GM21717 (cell line): ENCODE data around the gene HMX2.

Experiments
- ATAC-seq: cut with Tn5 transposase; IDR thresholded peaks from one replicate; pipeline ENCODE4 v1.9.1; 2021; ENCODE audit warnings: mild to moderate bottlenecking, moderate library complexity; ENCODE audit not compliant: unreplicated experiment

Gene HMX2, protein sequence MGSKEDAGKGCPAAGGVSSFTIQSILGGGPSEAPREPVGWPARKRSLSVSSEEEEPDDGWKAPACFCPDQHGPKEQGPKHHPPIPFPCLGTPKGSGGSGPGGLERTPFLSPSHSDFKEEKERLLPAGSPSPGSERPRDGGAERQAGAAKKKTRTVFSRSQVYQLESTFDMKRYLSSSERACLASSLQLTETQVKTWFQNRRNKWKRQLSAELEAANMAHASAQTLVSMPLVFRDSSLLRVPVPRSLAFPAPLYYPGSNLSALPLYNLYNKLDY

DNA sequence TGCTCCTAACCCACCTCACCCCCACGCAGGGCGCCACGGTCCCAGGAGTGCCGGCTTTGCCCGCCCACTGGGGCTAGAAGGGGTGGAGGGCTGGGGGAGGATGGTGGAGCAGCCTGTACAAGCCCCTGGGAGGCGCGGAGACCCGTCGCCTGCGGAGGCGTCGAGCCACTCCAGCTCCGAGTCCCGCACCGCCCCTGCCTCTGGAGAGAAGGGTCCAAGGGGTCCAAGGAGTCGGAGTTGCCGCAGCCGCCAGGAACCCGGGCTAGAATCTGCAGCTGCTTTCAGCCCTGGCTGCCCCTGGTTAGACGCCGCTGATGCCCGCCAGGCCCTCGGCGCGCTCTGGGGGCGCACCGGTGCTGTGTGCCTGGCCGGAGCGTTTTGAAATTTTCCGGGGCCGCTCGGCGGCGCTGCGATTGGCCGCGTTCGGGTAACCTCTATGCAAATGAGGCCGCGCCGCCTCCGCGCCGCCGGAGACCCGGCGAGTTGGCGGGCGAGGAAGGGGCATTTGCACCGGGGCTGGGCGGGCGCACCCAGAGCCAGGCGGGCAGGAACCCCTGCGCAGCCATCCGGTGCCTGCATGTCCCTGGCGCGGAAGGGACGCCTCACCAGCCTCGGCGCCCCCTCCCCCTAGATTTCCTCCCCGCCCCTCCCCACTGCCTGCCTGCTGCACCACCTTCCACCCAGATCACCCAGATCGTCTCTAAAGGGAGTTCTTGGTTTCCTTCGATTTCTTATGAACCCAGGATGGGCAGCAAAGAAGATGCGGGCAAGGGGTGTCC is at the start of gene HMX2:
HMX2 (plus strand) TSS at position 502 of the 779 bp plus-strand sequence; CDS start at position 745, 243 bp downstream.
- no peak for ATAC-seq

DNA sequence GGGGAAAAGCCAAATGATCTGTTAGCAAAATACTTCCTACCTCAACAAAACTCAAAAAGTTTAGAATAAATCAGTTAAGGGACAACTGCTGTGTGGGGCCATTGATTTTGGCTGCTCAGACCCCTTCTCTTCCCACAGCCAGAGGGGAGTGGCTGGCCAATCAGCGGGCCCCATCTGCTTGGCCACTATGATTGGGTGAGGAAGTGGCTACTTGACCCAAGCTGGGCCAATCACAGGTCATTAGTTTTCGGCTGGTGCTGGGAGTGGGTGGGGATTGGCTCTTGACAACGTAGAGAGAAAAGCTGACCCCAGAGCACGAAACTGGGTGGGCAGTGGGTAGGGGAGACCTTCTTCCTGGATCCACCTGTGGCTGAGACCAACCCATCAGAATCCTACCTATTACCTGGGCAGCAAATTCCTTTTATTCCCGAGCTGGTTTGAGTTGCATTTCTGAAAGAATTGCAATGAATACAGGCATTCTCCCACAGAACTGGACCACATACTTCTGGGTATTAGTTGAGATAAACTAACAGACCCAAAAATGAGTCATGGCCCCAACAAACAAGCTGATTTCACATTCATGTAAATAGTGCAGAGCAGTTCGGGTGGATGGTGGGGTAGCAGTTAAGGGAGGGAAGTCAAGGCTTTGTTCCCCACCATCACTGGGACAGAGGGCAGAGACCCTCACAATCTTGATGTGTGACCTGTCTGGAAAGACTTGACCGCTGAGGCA is 47.7 kb upstream of the HMX2 start:
- ATAC-seq, result no peak

DNA sequence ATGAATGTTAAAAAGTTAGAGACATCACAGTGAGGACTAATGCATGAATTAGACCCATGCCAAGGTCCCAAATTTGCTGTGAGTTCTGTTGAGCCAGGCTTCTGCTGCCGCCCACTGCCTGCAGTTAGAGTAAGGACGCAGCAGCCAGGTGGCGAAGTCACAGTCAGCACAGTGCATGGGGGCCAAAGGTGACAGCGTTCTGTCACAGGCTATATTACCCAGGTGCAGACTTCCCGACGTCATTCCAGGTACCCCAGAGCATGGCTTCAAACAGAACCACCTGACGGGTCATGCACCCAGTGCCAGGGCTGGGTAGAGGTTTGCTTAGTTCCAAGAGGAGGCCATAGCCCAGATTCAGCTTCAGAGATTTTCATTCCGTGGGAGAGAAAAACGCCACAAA is 46.1 kb upstream of the HMX2 start:
- ATAC-seq, result no peak

DNA sequence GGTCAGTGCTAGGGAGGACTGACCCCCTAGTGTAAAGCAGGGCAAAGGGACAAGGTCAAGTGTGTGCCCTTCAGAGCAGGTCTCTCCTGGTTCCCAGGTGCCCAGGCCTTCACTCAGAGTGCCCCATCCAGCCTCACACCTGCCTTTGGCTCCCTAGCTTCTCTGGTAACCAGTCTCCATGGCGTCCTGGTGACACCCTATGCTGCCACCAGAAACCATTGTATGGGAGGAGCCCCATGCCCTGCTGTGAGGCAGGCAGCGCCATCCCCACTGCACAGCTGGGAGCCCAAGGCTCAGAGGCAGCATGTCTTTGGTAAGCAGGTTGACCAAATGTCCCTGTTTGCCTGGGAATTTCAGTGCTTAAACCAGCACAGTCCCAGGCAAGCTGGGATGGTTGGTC is 45.3 kb upstream of the HMX2 start:
- no peak for ATAC-seq

DNA sequence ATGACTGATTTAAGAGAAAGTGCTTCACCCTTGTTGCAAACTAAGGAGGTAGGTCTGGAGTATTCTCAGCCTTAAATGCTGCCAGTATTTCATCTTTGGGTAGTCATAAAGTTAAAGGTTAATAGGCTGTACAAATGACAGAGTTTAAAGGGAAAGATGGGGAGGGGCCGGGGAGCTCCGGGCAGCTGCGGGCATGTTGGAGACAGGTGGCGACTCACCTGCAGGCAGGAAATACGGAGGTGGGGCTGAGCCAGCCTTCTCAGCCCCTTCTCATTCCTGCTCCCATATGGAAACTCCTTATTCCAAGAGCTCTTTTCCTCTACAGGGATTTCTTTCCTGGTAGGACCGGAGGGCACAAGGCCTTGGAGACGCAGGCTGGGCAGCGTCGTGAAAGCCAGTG is 44.0 kb upstream of the HMX2 start:
- ATAC-seq, result no peak

DNA sequence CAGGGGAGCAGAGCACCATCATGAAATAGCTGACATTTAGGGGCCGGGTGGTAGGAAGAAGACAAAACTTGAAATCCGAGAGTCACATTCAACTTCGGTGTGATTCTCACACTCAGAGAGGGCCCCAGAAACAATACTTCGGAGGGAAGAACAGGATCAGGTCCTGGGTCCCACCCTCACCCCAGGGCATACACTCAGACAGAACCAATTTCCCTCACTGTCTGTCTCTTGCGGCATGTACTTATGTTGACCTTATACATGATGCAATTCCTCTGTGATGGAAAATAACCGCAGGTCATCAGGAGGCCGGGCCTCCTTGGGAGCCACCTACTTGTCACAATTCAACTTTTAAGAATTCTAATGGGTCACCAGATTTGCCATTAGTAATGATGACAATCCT is 38.5 kb upstream of the HMX2 start:
- no peak for ATAC-seq

DNA sequence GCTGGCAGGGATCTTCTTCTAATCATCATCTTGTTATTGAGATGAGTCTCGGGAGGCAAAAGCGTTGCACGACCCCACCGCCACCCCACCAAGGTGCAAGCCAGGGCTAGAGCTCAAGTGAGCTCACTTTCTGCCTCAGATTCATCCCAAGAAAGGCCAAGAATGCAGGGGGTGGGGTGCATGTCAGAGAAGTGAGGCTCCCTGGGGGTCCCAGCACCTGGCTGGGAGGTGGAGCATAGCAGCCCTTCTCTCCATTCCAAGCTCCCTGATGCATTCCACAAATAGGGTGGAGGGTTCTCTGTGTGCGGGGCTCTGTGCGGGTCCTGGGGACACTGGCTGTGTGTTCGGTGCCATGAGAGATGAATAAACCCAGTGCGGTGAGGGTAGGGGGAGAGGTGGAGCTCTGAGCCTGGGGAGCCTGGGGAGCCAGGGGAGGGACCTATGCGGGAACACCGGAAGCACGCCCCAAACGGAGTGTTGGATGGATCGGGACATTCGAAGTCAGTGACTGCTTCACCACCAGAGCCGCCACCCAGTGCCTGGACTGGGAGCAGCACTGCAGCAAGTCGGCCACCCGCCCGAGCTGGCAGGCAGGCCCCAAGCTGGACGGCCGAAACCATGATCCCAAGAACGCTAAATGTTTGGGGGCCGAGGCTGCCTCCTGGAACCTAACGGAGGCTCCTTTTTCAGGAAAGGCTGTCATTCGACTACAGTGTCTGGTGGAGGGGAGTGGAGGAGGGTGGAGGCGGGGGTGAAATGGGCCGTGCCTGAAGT is 30.1 kb upstream of the HMX2 start:
- ATAC-seq, result no peak

DNA sequence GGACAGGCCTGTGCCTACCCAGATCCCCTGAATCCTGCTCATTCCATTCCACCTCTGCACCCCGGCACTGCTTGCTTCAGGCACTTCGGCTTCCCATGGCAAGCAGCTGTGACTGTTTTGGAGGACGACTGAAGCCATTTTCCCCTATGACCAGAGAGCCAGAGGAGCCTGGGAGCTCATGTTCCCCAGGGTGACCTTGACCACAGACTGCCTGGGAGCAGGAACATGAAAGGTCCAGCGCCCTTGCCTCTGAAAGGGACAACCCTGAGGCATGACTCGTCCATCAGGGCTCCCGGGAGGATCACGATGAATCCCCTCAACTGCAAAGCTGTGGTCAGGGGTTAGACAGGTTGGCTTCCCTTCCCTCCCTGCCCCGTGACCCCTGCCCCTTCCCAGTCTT is 28.9 kb upstream of the HMX2 start:
- ATAC-seq, result no peak

DNA sequence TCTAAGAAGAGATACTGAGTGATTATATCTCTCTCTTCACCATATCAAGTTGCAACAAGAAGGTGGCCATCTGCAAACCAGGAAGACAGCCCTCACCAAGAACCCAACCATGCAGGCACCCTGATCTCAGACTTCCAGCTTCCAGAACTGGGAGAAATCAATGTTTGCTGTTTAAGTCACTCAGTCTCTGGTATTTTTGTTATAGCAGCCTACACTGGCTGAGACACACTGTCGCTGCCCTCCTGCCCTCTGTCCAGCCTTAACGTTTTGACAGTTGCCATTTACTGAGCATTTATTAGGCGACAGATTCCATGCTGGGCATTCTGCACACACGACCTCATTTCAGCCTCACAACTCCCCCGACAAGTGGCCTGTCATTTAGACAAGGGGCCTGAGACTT is 21.7 kb upstream of the HMX2 start:
- ATAC-seq, result no peak

DNA sequence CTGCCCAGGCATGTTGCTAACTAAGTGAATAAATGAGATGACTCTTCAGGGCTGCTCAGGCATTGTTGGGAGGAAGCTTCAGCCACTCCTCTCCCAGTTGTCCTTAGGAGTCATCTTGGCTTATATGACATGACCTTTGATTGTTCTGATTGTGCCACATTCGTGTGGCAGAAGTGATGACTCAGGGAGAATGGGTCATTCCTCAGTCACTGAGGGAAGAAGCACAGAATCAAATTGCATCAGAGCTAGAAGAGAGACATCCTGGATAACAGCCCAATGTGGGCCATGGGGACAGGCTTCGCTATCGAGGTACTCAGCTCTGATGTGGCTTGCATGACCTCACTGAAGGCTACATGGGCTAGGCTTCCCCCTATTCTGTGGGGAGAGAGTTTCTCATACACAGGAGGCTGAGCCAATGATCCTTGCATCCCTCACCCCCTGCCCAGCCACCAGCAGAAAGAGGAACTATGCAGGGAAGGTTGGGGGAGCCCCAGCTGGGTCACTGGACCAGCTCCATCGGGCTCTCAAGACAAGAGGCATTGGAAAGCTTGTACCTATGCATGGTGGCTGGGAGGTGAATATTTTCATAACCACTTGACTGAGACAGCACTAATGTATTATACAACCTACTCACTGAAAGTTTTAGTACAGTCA is 18.2 kb upstream of the HMX2 start:
- no peak for ATAC-seq

DNA sequence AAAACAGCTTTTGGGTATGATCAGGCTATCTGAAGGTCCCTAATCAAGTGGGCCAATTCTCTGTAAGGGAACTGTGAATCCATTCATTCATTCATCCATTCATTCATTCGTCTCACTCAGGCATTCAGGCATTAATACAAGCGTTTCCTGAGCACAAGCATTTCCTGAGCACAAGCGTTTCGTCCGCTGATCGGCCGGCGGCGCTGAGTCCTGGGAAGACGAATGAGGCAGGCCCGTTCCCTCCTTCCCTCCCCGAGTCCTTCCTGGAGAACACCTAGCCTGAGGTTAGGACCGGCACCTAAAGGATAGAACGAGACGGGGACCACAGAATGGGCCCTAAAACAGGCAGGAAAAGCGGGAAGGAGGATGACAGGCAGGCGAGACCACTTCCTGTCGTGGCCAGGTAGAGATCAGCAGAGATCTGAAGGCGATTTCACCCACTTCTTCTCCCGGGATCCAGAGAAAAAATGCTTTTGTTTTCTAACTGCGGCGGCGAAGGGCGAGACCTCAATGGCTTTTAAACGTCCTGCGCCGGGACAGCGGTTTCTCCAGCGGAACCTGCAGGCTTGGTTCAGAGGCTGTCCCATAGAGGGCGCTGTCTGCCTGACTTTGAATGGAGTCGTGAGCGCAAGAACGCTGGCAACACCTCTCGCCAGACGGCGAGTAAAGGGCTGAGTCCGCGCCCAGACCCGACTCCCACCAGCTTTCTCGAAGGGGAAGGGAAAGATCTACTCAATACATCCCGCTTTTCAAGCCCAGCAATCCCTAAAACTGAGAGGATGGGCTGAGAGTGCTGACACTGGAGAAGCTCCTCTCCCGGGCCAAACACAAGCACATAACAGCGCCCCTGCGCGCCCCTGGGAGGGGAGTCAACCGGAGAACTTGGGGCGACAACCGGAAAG is 15.1 kb upstream of the HMX2 start:
- no peak for ATAC-seq

DNA sequence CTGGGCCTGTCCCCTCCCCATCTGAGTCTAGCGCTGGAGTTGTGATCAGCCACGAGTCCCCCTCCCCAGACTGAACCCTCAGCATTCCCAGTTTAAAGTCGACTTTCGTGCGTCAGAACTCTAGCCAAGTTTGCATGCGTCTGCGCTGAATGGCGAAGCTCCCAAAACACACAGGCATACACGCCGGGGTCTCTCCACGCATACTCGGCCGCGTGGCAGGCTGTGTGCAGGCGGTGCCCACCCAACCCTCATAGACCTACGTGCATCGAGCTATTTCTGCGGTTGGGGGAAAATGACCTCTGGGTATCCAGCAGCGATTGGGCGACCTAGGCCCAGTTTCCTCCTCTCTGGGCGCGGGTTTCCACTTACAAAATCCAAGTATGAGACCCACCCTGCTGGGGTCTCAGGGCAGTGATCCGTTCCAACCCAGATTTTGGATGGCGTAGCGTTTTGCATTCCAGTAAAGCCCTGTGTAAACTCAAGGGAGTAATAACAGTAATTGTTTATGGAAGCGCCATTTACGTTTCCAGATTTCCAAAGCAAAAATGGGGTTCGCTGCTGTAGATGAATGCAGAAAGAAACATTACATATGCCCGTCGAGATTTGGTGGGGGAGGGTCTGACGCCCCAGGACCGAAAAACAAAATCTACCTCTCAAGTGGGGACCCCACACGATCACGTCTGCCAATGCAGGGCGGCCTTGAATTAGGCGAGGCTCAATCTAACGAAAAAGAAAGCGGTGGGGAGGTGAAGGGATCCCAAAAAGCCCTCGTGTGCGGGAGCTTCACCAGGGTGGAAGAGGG is 14.2 kb upstream of the HMX2 start:
- ATAC-seq, result no peak

DNA sequence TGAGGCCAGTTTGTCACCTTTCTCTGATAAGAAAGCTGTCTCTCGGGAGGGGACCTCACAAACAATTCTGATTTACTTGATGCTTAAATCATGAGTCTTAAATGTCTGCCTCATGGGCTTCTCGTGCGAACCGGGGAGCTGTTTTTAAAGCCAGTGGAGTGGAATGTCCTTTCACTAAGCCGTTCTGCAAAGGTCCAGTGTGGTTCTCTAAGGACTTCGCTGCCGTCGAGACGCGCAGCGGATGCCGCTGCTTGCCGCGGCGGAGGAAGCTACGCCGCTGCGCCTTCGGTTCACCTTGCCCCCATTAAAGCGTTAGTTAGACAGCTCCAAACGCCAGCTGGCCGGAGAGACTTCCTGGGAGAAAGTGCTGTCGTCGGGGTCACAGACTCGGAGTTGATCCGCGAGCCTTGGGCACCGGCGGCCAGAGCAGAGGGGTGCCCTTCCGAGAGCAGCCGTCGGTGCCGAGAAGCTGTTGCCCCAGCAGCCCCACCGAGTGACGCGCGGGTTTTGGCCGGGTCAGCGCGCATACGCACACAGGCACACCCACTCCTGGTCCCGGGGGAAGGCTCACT is 13.5 kb upstream of the HMX2 start:
- ATAC-seq, result no peak

DNA sequence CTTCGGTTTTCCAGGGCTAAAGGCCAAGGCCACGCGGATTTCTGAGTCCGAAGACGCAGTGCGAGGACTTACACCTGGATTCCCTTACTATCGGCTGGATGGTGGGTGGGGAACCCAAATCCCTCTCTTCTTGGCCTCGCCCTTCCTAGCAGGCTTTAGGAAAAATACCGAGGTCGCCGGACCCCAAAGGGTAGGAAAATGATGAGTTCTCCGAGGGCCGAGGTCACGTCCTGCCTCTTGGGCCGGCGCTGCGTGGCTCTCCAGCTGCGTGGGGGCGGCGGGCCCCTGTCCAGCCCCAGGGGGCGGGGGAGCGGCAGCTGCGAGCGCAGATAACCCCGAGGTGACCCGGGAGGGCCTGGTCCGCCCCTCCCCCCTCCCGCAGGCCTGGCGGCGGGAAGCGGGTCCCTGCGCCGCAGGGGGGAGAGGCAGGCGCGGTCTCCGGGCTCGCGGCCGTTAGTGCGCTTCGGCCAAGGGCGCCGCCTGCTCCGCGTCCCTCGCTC is 13.0 kb upstream of the HMX2 start:
- ATAC-seq, result no peak

DNA sequence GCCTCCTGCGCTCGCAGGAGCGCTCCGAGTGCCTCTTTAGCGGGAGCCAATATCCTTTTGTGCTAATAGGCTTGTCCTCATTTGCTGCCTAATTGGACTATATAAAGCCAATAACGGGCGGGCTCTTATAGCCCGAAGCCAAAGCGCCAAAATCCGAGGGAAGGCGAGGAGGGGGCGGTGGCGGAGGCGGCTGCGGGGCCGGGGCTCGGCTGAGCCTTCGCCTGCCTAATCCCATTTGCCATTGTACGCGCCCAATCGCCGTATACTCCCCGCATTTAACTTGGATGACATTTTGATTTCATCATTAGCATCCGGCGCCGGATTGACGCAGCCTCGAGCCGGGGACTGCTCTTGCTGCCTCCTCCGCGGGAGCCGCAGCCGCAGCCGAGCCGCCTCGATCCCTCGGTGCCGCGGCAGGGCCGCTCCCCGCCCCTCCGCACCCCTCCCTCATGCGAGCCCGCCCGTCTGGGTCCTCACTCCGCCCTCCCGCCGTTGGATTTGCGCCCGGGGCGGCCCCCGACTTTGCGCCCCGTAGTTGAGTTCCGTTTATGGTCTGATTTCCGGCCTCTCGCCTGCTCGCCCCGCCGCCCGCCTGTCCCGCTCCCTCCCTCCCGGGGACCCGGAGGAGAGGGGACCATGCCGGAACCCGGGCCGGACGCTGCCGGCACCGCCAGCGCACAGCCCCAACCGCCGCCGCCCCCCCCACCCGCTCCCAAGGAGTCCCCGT is 12.4 kb upstream of the HMX2 start, which contains the start of gene HMX3:
HMX3 (plus strand) TSS at position 556 of the 727 bp plus-strand sequence; CDS start at position 637, 81 bp downstream.
- ATAC-seq, result no peak

DNA sequence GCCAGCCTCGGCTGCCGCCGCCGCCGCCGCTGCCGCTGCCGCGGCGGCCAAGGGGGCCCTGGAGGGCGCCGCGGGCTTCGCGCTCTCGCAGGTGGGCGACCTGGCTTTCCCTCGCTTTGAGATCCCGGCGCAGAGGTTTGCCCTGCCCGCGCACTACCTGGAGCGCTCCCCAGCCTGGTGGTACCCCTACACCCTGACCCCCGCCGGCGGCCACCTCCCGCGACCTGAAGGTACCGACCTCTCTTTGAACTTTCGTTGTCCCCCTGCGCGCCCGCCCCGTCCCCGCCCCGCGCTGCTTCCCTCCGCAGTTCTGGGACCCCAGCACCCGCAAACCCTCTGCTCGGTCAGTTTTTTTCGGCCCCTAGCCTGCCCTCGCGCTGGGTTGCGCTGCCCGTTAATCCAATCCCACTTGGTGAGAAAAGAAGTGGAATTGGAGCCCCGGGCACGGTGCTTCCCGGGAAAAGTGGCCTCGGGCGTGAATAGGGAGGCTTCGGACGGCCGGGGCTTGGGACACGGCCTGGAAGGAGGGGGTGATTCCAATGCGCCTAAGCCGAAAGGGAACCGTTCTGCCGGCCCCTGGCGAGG is 11.6 kb upstream of the HMX2 start:
- no peak for ATAC-seq
